Measurements from ENCODE around the gene B4GALNT2.

The B4GALNT2 gene

DNA sequence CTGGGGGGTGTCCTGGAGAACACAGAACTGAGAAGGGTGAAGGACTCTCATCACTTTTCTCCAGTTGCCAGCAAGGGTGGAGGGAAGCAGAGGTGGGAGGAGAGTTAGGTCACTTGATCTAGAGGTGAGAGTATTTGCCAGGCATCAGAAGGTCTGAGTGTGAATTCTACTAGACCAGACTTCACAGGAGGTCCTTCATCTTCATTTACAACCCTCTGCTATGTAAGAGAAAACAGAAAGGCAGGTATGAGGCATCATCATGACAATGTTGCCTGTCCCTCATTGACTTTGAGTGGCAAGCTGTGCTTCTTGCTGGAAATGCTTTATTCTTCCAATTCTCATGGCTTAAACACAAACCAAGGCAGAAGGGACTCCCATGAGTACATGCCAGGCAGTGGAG, 45.9 kb upstream of the B4GALNT2 start:
- H3K27me3 ChIP-seq (ENCODE audit: insufficient read depth, low read depth), result no peaks in the 10 kb centered on the region
- H3K79me2 ChIP-seq (ENCODE audit: insufficient read depth, low read depth), result no peaks in the 10 kb centered on the region
- no peak overlapping the region for H3K4me2 ChIP-seq
- H2AFZ ChIP-seq (ENCODE audit: low read depth), result no peak overlapping the region
- no peaks in the 10 kb centered on the region for H3K4me1 ChIP-seq (ENCODE audit: low read depth, poor library complexity, severe bottlenecking)
- H3K36me3 ChIP-seq (ENCODE audit: insufficient read depth), result no peaks in the 10 kb centered on the region
- no peaks in the 10 kb centered on the region for H4K20me1 ChIP-seq (ENCODE audit: insufficient read depth)
- H3K9ac ChIP-seq, result no peak overlapping the region
- no peak overlapping the region for H3K27ac ChIP-seq
- TF ChIP-seq, protein P1, sequence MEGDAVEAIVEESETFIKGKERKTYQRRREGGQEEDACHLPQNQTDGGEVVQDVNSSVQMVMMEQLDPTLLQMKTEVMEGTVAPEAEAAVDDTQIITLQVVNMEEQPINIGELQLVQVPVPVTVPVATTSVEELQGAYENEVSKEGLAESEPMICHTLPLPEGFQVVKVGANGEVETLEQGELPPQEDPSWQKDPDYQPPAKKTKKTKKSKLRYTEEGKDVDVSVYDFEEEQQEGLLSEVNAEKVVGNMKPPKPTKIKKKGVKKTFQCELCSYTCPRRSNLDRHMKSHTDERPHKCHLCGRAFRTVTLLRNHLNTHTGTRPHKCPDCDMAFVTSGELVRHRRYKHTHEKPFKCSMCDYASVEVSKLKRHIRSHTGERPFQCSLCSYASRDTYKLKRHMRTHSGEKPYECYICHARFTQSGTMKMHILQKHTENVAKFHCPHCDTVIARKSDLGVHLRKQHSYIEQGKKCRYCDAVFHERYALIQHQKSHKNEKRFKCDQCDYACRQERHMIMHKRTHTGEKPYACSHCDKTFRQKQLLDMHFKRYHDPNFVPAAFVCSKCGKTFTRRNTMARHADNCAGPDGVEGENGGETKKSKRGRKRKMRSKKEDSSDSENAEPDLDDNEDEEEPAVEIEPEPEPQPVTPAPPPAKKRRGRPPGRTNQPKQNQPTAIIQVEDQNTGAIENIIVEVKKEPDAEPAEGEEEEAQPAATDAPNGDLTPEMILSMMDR (conservative IDR thresholded peaks at IDR 0.05; ENCODE audit: low read depth, low read length), result no peak
- no peak overlapping the region for H3K4me3 ChIP-seq (IDR thresholded peaks at IDR 0.05; ENCODE audit: insufficient read depth, low read depth, low read length)

DNA sequence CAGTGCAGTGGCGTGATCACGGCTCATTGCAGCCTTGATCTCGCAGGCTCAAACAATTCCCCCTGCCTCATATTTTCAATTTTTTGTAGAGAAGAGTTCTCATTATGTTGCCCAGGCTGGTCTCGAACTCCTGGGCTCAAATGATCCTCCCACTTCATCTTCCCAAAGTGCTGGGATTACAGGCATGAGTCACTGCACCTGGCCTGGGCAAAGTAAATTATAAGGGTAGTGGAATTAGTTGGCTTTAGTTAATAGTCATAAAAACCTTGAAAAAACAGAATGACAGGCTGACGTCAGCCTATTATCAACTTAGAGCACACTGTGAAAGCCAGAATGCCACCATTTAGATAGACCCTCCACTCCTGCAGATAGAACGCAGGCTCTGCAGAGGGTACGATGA, 43.5 kb upstream of the B4GALNT2 start:
- Histone ChIP-seq H3K27ac (no peak overlapping the region), H3K79me2 (ENCODE audit: insufficient read depth, low read depth) (no peaks in the 10 kb centered on the region), H3K36me3 (ENCODE audit: insufficient read depth) (no peaks in the 10 kb centered on the region), H3K4me3 (IDR thresholded peaks at IDR 0.05; ENCODE audit: insufficient read depth, low read depth, low read length) (no peak overlapping the region), H4K20me1 (ENCODE audit: insufficient read depth) (no peaks in the 10 kb centered on the region), H3K9ac (no peak overlapping the region), H3K4me1 (ENCODE audit: low read depth, poor library complexity, severe bottlenecking) (no peaks in the 10 kb centered on the region), H3K4me2 (no peak overlapping the region), H2AFZ (ENCODE audit: low read depth) (no peak overlapping the region), H3K27me3 (ENCODE audit: insufficient read depth, low read depth) (no peaks in the 10 kb centered on the region)
- TF ChIP-seq, protein P1 (conservative IDR thresholded peaks at IDR 0.05; ENCODE audit: low read depth, low read length), result no peak

DNA sequence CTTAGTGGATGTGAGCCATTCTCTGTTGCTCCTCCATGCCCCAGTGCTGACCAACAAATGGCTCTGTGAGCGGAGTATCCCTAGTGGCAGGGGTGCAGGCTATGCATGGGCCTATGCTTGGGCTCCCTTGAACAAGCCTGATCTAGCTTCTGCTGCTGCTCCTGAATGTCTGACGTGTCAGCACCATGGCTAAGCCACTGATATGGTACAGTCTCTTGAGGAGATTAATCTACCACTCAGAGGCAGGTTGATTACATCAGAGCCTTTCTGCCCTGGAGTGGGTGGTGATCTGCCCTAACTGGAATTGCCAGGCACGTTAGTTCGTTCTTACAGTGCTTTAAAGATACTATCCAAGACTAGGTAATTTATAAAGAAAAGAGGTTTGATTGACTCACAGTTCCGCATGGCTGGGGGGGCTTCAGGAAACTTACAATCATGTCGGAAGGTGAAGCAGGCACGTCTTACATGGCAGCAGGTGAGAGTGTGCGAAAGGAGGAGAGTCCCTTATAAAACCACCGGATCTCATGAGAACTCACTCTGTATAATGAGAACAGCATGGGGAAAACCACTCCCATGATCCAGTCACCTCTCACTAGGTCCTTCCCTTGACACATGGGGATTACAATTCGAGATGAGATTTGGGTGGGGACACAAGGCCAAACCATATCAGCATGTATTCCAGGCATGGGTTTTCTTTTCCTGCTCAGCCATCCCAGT, 41.5 kb upstream of the B4GALNT2 start:
- Histone ChIP-seq H3K9ac (no peak overlapping the region), H3K36me3 (ENCODE audit: insufficient read depth) (no peaks in the 10 kb centered on the region), H3K27ac (no peak overlapping the region), H4K20me1 (ENCODE audit: insufficient read depth) (no peaks in the 10 kb centered on the region), H3K27me3 (ENCODE audit: insufficient read depth, low read depth) (no peaks in the 10 kb centered on the region), H3K79me2 (ENCODE audit: insufficient read depth, low read depth) (no peaks in the 10 kb centered on the region), H2AFZ (ENCODE audit: low read depth) (no peak overlapping the region), H3K4me1 (ENCODE audit: low read depth, poor library complexity, severe bottlenecking) (no peaks in the 10 kb centered on the region), H3K4me3 (IDR thresholded peaks at IDR 0.05; ENCODE audit: insufficient read depth, low read depth, low read length) (no peak overlapping the region), H3K4me2 (no peak overlapping the region)
- TF ChIP-seq, protein P1 (conservative IDR thresholded peaks at IDR 0.05; ENCODE audit: low read depth, low read length), result no peak

DNA sequence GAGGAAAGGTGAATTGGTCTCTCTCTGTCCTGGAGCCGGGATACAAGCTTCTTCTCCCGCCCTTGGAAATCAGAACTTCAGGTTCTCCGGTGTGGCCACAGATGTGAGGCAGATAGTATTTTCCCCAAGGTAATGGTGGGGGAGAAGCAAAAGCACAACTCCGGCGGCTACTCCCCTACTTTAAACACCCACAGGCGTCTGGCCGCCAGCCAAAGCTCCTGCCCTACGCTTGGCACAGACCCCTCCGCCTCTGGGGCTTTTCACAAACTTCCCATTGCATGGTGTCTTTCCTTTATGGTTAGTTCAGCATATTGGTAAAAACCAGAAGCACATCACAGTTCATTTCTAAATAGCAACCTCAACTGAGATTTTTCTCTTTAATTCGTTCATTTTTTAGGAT, 39.4 kb upstream of the B4GALNT2 start:
- no peaks in the 10 kb centered on the region for H3K79me2 ChIP-seq (ENCODE audit: insufficient read depth, low read depth)
- H3K27ac ChIP-seq, result no peak overlapping the region
- TF ChIP-seq, protein P1 (conservative IDR thresholded peaks at IDR 0.05; ENCODE audit: low read depth, low read length), result no peak
- H3K4me2 ChIP-seq, result no peak overlapping the region
- H3K4me1 ChIP-seq (ENCODE audit: low read depth, poor library complexity, severe bottlenecking), result no peaks in the 10 kb centered on the region
- no peaks in the 10 kb centered on the region for H4K20me1 ChIP-seq (ENCODE audit: insufficient read depth)
- H3K36me3 ChIP-seq (ENCODE audit: insufficient read depth), result no peaks in the 10 kb centered on the region
- no peaks in the 10 kb centered on the region for H3K27me3 ChIP-seq (ENCODE audit: insufficient read depth, low read depth)
- H3K9ac ChIP-seq, result no peak overlapping the region
- H2AFZ ChIP-seq (ENCODE audit: low read depth), result no peak overlapping the region
- H3K4me3 ChIP-seq (IDR thresholded peaks at IDR 0.05; ENCODE audit: insufficient read depth, low read depth, low read length), result no peak overlapping the region

All from KMS-11 (cell line).